Stimulated activated CD8-positive, alpha-beta memory T cell treated with anti-CD3 and anti-CD28 coated beads, Interleukin-4, amount 100 ng/mL, for 48 hours (primary cell): Measurements from ENCODE around the gene PEDS1.
A peak's percentile ranks its signal among the peaks of the same experiment; 100 is the strongest.
"Not testable (repeated sequence)": the region's sequence is repeated elsewhere in the genome, so short reads cannot be mapped to it uniquely, and the experiment has no call there.

Experiments
- DNase-seq: peaks from one replicate; pipeline ENCODE4 v3.0.0-alpha.2; 2020

PEDS1 gene

GRCh38 chr20:50161494-50161893 lies 8.0 kb upstream of the PEDS1 start:
- DNase-seq, result not testable (repeated sequence)

GRCh38 chr20:50153153-50153499 lies 397 bp downstream of the PEDS1 start:
- DNase-seq, result no peak

DNA sequence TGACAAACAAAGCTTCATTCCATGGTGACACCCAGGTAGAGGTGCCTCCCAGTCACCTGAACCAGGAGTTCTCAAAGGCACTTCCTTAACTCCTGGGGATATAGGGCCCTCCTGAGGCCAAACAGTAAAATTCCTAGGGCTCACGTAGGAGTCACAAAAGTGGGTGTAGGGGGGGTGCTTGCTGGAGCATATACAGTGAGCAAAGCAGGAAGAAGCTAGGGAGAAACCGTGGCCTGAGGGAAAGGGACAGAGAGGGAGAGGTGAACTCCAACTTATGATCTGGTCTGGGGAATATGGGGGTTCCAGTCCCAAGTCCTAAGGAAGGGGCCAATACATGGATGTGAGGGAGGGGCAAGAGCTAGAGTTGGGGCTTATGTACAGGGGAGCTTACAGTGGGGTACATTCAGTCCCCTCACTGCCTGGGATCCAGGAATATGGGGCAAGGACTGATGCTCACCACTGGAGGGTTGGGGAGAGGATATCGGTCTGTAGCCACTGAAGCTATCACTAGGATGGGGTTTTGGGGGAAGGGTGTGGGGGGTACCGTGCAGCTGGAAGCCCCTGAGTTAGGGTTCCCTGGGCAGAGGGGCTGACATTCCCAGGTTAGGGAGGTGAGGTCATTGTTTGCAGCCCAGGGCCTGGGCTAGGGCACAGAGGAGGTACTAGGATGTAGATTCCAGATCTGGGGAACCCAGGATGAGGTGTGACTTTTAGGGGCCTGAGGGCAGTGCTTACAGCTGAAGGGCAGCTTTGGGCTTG lies 950 bp downstream of the PEDS1 start:
- DNase-seq, result no peak

DNA sequence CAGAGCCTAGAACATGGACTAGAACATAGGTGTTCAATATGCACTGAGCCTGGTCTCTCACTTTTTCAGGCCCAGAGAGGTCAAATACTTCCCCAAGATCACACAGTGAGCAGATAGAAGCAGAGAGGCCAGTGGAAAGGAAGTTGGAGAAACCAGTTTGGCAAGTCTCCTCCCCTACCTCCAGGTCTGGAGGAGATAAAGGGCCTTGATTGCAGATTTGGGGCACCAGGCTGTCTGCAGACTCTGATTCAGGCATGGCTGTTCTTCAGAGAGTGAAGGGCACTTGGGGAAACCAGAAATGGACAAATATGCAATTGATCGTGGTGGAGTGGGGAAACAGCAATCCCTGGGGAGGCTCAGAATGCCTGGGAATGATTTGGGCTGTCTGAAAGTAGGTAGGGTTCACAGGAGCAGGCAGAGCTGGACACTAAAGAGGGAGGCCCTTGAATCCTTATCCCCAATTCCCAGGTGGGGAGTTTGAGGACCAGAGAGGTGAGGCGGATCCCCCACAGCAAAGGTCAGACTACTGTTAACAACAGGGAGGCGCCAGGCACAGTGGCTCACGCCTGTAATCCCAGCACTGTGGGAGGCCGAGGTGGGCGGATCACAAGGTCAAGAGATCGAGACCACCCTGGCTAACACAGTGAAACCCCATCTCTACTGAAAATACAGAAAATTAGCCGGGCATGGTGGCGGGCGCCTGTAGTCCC lies 2.3 kb downstream of the PEDS1 start:
- DNase-seq, result no peak

DNA sequence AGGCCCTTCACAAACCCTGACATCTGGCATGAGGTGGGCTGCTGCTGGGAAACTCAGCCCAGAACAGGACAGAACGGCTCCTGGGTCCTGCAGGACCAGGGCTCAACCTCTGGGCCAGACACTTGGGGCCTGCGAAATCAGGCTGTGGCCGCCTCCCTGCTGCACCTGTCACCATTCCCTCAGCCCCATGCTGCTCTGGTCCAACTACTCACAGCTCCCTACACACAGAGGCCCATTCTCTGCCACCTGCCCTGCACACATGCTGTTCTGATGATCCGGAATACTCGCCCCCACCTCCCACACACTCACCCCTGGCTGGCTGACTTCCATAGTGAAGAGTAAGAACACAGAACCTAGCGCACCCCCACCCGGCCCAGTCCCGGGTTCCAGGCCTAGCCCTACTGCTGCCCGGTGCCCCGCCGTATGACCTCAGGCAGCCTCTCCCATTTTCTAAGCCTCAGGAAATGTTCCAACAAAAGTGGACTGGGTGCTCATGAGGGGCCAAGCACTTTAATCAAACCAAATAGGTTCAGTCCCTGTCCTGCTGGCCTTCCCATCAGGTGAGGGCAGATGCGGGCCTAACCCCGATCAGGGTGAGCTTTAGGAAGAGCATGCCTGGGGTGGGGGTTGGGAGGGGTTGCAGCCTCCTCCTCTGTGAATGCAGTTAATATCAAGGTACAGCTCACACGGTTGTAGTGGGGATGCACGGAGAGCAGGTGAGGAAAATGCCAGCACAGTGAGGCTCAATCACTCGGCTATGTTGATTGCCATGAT lies 3.9 kb downstream of the PEDS1 start:
- no peak for DNase-seq

- peak; percentile 73 for DNase-seq
These were observed 6.5 kb downstream of the PEDS1 start for GRCh38 chr20:50146732-50147662.

GRCh38 chr20:50146214-50146613 lies 7.3 kb downstream of the PEDS1 start:
- DNase-seq, result no peak

DNA sequence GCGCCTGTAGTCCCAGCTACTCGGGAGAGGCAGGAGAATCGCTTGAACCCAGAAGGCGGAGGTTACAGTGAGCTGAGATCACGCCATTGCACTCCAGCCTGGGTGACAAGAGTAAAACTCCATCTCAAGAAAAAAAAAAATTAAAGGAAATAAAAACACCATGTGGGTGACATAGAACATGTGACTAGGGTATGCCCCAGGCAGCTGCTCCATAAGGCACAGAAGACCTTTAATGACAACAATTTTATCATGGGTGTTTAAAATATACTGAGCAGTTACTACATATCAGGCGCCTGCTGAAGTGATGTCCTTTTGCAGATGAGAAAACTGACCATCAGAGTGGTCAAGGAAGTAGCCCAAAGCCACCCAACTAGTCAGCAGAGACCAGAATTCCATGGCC lies 8.0 kb downstream of the PEDS1 start:
- no peak for DNase-seq

GRCh38 chr20:50144362-50144761 lies 9.2 kb downstream of the PEDS1 start:
- no peak for DNase-seq

GRCh38 chr20:50142812-50143211 lies 10.7 kb downstream of the PEDS1 start:
- no peak for DNase-seq

GRCh38 chr20:50141811-50142561 lies 11.5 kb downstream of the PEDS1 start:
- DNase-seq, result no peak

GRCh38 chr20:50141018-50141675 lies 12.4 kb downstream of the PEDS1 start:
- DNase-seq, result no peak

DNA sequence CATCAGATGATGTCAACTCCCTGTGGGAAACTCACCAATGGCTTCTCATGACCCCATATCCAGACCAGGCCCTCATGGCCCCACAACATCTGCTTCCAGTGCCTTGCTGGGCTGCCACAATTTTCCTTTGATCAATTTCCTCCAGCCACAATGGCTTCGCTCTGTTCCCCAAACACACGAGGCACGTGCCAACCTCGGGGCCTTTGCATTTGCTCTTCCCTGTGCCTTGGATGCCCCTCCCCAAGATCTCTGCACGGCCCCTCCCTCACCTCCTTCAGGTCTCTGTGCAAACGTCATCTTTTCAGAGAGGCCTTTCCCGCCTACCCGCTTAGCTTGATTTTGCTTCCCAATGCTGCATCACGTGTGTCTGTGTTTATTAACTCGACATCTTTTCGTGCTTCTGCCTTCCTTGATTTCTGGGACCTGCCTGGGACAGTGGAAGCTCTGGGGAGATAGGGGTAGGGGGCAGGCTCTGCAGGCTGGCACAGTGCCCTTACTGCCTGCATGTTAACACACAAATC lies 13.1 kb downstream of the PEDS1 start:
- DNase-seq, result no peak

DNA sequence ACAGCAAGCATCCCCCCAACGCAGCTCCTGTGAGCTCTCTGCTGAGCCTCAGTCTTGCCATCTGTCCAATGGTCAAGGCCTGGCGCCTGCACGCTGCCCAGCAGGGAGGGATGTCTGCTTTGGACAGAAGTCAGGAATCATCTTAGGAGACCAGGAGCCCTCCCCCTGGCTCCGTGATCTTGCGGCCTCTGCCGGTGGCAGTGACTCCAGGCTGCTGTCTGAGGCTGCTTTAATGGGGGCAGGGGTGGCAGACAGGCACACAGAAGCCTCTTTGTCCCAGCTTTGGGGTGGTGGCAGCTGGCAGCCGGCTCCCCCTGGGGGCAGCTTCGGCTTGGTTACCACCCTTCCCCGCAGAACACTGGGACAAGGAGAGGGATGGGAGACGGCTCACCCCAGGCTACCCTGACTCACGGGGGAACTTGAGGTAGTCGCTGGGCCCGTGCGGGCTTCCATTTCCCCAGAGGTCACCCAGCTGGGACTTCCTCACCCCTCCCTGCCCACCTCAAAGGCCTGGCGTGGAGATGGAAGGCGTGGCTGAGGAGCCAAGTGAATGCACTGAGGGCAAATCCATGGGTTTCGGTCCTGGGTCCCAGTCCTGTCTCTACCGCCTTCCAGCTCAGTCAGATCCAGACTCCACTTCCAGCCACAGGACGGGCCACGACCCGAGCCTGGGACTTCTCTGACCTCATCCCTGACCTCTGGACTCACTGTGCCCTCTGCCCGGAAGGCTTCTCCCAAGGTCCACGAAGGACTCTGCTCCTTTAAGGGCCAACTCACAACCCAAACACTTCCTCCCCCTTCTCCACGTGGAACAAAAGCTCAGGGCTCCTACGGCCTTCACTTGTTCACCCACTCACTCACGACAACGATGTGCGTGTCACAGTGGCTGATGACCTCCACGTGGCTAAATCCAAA lies 14.8 kb downstream of the PEDS1 start:
- DNase-seq, result no peak

- no peak for DNase-seq
These were observed 15.4 kb downstream of the PEDS1 start for GRCh38 chr20:50138120-50138478.

- not testable (repeated sequence) for DNase-seq
These were observed 15.8 kb downstream of the PEDS1 start for GRCh38 chr20:50137702-50138101.

- no peak for DNase-seq
These were observed 16.5 kb downstream of the PEDS1 start for GRCh38 chr20:50136822-50137599.

GRCh38 chr20:50135157-50135556 lies 18.4 kb downstream of the PEDS1 start:
- DNase-seq, result not testable (repeated sequence)
